ENCODE results near the gene CGNL1.

Gene CGNL1

GRCh38 chr15:57462381-57462780, 86.1 kb downstream of the CGNL1 start:
- no peak for DNase-seq

DNA sequence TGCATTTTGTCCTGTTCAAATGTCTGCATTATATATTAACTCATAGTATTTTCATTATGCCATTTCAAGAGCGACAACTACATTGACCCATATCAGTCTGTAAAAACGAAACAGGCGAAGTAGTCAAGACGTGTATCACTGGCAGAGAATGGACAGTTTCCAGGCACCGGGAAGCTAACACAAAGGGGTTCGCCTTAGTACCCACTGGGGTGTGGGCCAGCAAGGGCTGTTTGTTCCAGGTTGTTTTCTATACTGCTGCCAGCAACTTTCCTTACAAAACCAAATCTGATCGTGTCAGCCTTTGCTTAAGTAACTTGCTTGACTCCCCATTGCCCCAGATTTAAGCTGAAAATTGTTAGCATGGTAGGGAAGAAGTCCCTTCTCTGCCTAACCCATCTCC, 87.1 kb downstream of the CGNL1 start:
- DNase-seq: no peak

- DNase-seq: no peak
Measured at GRCh38 chr15:57464480-57464879, 88.2 kb downstream of the CGNL1 start.

DNA sequence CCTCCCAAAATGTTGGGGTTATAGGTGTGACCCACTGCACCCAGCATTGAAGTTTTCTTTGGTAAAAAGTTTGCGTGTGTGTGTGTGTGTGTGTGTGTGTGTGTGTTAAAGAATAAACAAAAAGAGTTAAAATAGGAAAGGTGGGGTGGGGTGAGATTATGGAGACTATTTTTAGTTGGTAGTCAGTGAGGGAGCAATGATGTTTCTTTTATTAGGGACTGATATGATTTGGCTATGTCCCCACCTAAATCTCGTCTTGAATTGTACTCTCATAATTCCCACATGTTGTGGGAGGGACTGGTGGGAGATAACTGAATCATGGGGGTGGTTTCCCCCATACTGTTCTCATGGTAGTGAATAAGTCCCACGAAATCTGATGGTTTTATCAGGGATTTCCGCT, 92.2 kb downstream of the CGNL1 start:
- no peak for DNase-seq

GRCh38 chr15:57470543-57470942, 94.2 kb downstream of the CGNL1 start:
- no peak for DNase-seq

GRCh38 chr15:57472861-57473260, 96.6 kb downstream of the CGNL1 start:
- no peak for DNase-seq

- DNase-seq: no peak
Measured at GRCh38 chr15:57476533-57476975, 100.2 kb downstream of the CGNL1 start.

- DNase-seq: no peak
Measured at GRCh38 chr15:57477736-57478522, 101.6 kb downstream of the CGNL1 start.

DNA sequence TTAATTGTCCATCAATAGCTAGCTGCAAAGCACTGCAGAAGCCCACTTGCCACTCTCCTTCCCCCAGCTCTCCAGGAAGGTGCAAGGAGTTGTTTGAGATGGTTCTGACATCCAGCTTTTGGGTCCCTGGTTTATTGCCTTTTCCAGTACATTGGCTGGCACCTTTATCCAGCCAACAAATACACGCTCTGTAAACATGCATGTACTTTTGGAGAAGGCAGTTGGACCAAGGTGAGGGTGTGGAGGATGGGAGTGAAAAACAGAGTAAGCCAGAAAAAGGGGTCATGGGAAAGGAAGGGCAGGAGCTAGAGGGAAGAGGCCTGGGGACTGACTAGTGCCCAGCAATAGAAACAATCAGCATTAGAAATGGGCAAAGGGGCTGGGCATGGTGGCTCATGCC, 102.7 kb downstream of the CGNL1 start:
- DNase-seq: no peak

- no peak for DNase-seq
Measured at GRCh38 chr15:57481038-57481705, 104.9 kb downstream of the CGNL1 start.

DNA sequence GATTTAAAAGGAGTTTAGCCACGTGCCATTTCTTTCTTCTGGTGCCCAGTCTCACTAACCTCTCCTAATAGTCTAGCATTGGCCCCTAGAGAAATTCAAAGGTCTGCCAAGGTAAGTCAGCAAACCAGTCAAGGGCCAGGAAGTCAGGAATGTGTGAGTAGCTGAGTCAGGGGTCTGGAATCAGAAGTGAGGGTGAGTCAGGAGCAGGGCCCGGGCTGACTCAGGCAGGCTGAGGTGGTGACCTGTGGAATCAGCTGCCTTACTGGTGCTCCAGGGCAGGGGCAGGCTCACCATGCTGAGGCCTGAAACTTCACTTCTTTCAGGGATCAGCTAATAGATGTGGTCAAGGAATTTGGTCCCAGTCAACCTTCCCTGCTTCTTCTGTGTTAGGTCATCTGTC, 109.6 kb downstream of the CGNL1 start:
- peak; percentile 48 for DNase-seq

DNA sequence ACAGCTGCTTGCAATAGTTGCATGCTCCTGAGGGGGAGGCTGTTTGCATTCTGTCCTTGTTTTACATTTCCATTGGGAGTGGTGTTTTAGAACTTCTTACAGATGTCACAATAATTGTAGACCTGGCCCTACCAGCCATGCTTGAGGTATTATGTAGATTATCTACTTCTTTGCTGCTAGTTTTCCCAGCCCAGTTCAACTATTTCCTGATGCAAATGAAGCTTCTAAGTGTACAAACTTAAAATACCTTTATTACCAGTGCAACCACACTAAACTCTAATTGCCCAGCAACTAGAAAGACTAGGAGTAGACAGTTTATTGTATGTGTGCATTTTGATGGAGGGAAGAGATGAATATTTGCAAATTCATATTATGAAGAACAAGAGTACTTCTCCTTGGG, 110.5 kb downstream of the CGNL1 start:
- no peak for DNase-seq

DNA sequence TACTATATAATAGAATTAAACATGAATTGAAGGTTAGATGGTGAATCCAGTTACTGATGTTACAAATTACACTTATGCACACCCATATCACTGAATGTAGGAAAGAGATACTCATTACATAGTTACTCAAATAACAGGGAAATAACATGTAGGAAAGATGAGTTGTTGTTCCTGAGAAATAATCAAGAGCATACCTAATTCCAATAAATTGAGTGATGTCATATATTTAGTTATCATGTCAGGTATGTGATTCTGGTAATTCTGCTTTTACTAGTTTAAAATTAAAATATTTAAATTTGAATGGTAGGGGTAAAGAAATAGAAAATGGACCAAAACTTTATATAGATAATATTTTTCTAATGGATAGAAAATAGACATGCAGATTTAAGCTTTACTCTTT, 112.8 kb downstream of the CGNL1 start:
- no peak for DNase-seq

DNA sequence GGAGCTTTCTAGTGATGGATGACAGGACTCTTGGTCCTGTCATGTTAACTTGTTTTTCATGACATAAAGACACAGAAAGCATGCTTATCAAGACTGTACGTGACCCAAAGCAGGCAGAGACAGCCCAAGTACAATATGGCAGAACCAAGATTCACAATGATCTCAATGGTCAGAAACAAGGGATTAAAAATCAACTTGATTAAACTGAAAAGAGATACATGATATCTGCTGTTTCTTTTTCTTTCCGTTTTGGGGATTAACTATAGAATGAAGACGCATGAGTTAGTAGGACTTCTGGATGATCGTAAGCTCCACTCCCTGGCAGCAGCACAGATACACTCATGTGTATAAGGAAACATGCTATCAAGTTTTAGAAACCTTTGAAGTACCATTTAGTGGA, 117.0 kb downstream of the CGNL1 start:
- no peak for DNase-seq

DNA sequence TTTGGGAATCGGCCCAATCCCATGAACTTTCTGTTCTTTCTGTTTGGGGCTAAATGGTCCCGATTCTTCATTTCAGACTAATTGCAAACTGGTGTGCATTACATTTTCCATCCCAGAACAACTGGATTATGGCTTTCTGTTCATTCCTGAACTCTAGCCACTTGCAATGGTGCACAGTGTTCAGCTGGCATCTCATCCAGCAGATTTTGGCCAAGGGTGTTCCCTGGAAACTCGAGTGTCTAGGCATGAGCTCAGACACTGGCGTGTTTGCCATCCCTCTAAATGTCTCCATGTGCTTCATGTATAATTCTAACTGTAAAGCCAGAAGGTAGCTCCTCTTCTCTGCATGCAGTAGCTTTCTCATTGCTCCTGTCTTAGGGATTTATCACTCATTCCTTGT, 118.3 kb downstream of the CGNL1 start:
- no peak for DNase-seq

GRCh38 chr15:57495041-57495440, 118.7 kb downstream of the CGNL1 start:
- DNase-seq: no peak

GRCh38 chr15:57495554-57496165, 119.4 kb downstream of the CGNL1 start:
- DNase-seq: no peak

GRCh38 chr15:57496594-57496945, 120.3 kb downstream of the CGNL1 start:
- no peak for DNase-seq

GRCh38 chr15:57496946-57497869, 120.9 kb downstream of the CGNL1 start:
- no peak for DNase-seq

- DNase-seq: no peak
Measured at GRCh38 chr15:57500256-57500655, 124.0 kb downstream of the CGNL1 start.

GRCh38 chr15:57500979-57501576, 124.8 kb downstream of the CGNL1 start:
- DNase-seq: no peak

GRCh38 chr15:57502116-57502515, 125.8 kb downstream of the CGNL1 start:
- no peak for DNase-seq
